Urinary bladder (tissue), 4 donors: ENCODE measurements around the gene EXOC1. TPM values are rescaled to one million over a fixed set of nuclear protein-coding genes. Genes with fewer than 3 reads are reported as not detected.
"Not testable (repeated sequence)": the region's sequence is repeated elsewhere in the genome, so short reads cannot be mapped to it uniquely, and the experiment has no call there.

ENCODE experiments used
- DNase-seq: peaks from one replicate; pipeline ENCODE4 v3.0.0-alpha.2; 2015; ENCODE audit errors: extremely low spot score
- H3K27ac ChIP-seq: one replicate; pipeline ENCODE4 v1.5.1; 2013; ENCODE audit warnings: low read depth, mild to moderate bottlenecking, moderate library complexity
- H3K36me3 ChIP-seq: one replicate; pipeline ENCODE4 v1.6.1; 2013; ENCODE audit warnings: mild to moderate bottlenecking, moderate library complexity; ENCODE audit not compliant: insufficient read depth
- H3K4me1 ChIP-seq: one replicate; pipeline ENCODE4 v1.6.1; 2013; ENCODE audit warnings: mild to moderate bottlenecking, moderate library complexity; ENCODE audit not compliant: insufficient read depth
- H3K4me3 ChIP-seq: one replicate; pipeline ENCODE4 v1.5.1; 2013; ENCODE audit warnings: low read depth, low read length
- WGBS: extraction: QIAGEN DNeasy Blood & Tissue Kit; methylation state at CpG from one replicate; pipeline ENCODE4 v1.1.7; 2013; 5-methylcytosine and 5-hydroxymethylcytosine counted together
- polyA plus RNA-seq: library from polyadenylated mRNA; stranded (reverse); fragments of 200-250 nt; gene quantifications from one replicate; pipeline ENCODE4 v1.2.3, GENCODE V29; 2013
- total RNA-seq: library from RNA; depleted of rRNA; stranded (reverse); fragments of >200 nt; gene quantifications from one replicate; pipeline ENCODE4 v1.2.3, GENCODE V29; 2014
- donor health status: healthy with polysubstance abuse.
- donor health status: healthy.

The EXOC1 gene
- total and polyA plus RNA-seq, 2 donors, result 16.2 to 70.6 TPM

GRCh38 chr4:55931043-55931442 is 77.6 kb downstream of the EXOC1 start:
- Histone ChIP-seq H3K4me1 (no peaks in the 10 kb centered on the region), H3K36me3 (no peaks in the 10 kb centered on the region), H3K27ac (no peak overlapping the region), H3K4me3 (no peak overlapping the region)
- DNase-seq, result no peak
- WGBS, result 59% methylated on average over 2 of the region's 2 CpGs

- Histone ChIP-seq H3K36me3 (no peaks in the 10 kb centered on the region), H3K4me3 (no peak overlapping the region), H3K27ac (no peak overlapping the region), H3K4me1 (no peaks in the 10 kb centered on the region)
- DNase-seq, result no peak
- WGBS, result 56% methylated on average over 3 of the region's 3 CpGs
Observed at GRCh38 chr4:55931833-55932232, 78.4 kb downstream of the EXOC1 start.

- 94% methylated on average over 3 of the region's 3 CpGs for WGBS
- DNase-seq, result no peak
- H3K36me3 ChIP-seq, result no peaks in the 10 kb centered on the region
Observed at GRCh38 chr4:55932511-55932910, 79.1 kb downstream of the EXOC1 start.

GRCh38 chr4:55933611-55934010 is 80.2 kb downstream of the EXOC1 start:
- no peaks in the 10 kb centered on the region for H3K4me1 ChIP-seq
- no peaks in the 10 kb centered on the region for H3K36me3 ChIP-seq
- no peak overlapping the region for H3K27ac ChIP-seq
- no peak overlapping the region for H3K4me3 ChIP-seq
- WGBS, result 75% methylated on average over 2 of the region's 2 CpGs
- DNase-seq, result no peak

More at GRCh38 chr4:55932511-55932910, 79.1 kb downstream of the EXOC1 start:
- no peak overlapping the region for H3K27ac ChIP-seq
- H3K4me3 ChIP-seq, result no peak overlapping the region
- no peaks in the 10 kb centered on the region for H3K4me1 ChIP-seq

GRCh38 chr4:55935907-55936306 is 82.5 kb downstream of the EXOC1 start:
- not testable (repeated sequence) for DNase-seq, H3K4me1 ChIP-seq, H3K36me3 ChIP-seq, H3K4me3 ChIP-seq, H3K27ac ChIP-seq
- 74% methylated on average over 6 of the region's 6 CpGs for WGBS

- Histone ChIP-seq H3K27ac (no peak overlapping the region), H3K4me1 (no peaks in the 10 kb centered on the region), H3K36me3 (no peaks in the 10 kb centered on the region), H3K4me3 (no peak overlapping the region)
- DNase-seq, result no peak
- 97% methylated on average over 1 of the region's 1 CpG for WGBS
Observed at GRCh38 chr4:55938481-55938880, 85.0 kb downstream of the EXOC1 start.

- WGBS, result 80% methylated on average over 2 of the region's 2 CpGs
- DNase-seq, result no peak
Observed at GRCh38 chr4:55939421-55939820, 86.0 kb downstream of the EXOC1 start.

GRCh38 chr4:55941881-55942396 is 88.5 kb downstream of the EXOC1 start:
- DNase-seq, result no peak
- WGBS, result 89% methylated on average over 3 of the region's 3 CpGs
- Histone ChIP-seq H3K4me3 (no peak overlapping the region), H3K36me3 (no peaks in the 10 kb centered on the region), H3K27ac (no peak overlapping the region), H3K4me1 (no peaks in the 10 kb centered on the region)

More at GRCh38 chr4:55939421-55939820, 86.0 kb downstream of the EXOC1 start:
- Histone ChIP-seq H3K4me3 (no peak overlapping the region), H3K36me3 (no peaks in the 10 kb centered on the region), H3K4me1 (no peaks in the 10 kb centered on the region), H3K27ac (no peak overlapping the region)

GRCh38 chr4:55947254-55947882 is 93.9 kb downstream of the EXOC1 start:
- Histone ChIP-seq H3K4me3 (no peak overlapping the region), H3K36me3 (no peaks in the 10 kb centered on the region), H3K27ac (no peak overlapping the region), H3K4me1 (no peaks in the 10 kb centered on the region)
- 43% methylated on average over 6 of the region's 6 CpGs for WGBS
- no peak for DNase-seq

GRCh38 chr4:55947912-55948725 is 94.7 kb downstream of the EXOC1 start:
- H3K36me3 ChIP-seq, result no peaks in the 10 kb centered on the region

GRCh38 chr4:55948726-55949481 is 95.5 kb downstream of the EXOC1 start, which contains the start of gene CEP135:
CEP135 (plus strand) TSS chr4:55948945; CDS start chr4:55952131, 3,186 bp downstream.
- Histone ChIP-seq H3K4me1 (no peaks in the 10 kb centered on the region), H3K36me3 (no peaks in the 10 kb centered on the region), H3K4me3 (peak within 1 kb of the TSS; percentile 57), H3K27ac (peak within 1 kb of the TSS; percentile 72)
- peak; percentile 82 for DNase-seq
- WGBS, result under 1% methylated on average over 77 of the region's 77 CpGs

More at GRCh38 chr4:55947912-55948725, 94.7 kb downstream of the EXOC1 start:
- WGBS, result under 1% methylated on average over 19 of the region's 19 CpGs
- DNase-seq, result peak; percentile 18
- Histone ChIP-seq H3K27ac (peak overlapping the region; percentile 25), H3K4me3 (peak overlapping the region; percentile 57), H3K4me1 (no peaks in the 10 kb centered on the region)

- H3K4me3 ChIP-seq, result peak overlapping the region; percentile 57
- no peaks in the 10 kb centered on the region for H3K4me1 ChIP-seq
- H3K36me3 ChIP-seq, result no peaks in the 10 kb centered on the region
- no peak overlapping the region for H3K27ac ChIP-seq
- no peak for DNase-seq
- 5% methylated on average over 3 of the region's 3 CpGs for WGBS
Observed at GRCh38 chr4:55949482-55949802, 96.0 kb downstream of the EXOC1 start.

GRCh38 chr4:55951191-55951922 is 97.9 kb downstream of the EXOC1 start:
- no peak for DNase-seq
- Histone ChIP-seq H3K27ac (no peak overlapping the region), H3K4me1 (no peaks in the 10 kb centered on the region), H3K4me3 (no peak overlapping the region), H3K36me3 (no peaks in the 10 kb centered on the region)
- WGBS, result 98% methylated on average over 5 of the region's 5 CpGs
